T-helper 1 cell treated with Interleukin-12 subunit alpha and Interleukin-12 subunit beta and Interleukin-4 antibody, amounts not matched to agents 30 ng/mL and 1 ng/mL, for 36 hours (primary cell): ENCODE results near the gene LMOD1. TPM values are rescaled to one million over a fixed set of nuclear protein-coding genes. Genes with fewer than 3 reads are reported as not detected.

Experiments
- intact Hi-C: fragments of 100-400 bp; cut with micrococcal nuclease; formaldehyde crosslinking; loops from one replicate; pipeline ENCODE4 v1.15.1; 2024
- total RNA-seq: library from RNA; stranded (reverse); gene quantifications from 2 replicates; pipeline ENCODE4 v1.2.3, GENCODE V29; 2022

LMOD1 gene
- total RNA-seq, 1 donor from 2014 or later, result not detected

- intact Hi-C loops, result no loop called here
These were observed 51.2 kb downstream of the LMOD1 start for GRCh38 chr1:201895120-201895665.

GRCh38 chr1:201894343-201895119 is 51.8 kb downstream of the LMOD1 start:
- intact Hi-C loops, result no loop called here

- intact Hi-C loops, result no loop called here
These were observed 52.9 kb downstream of the LMOD1 start for GRCh38 chr1:201893431-201893830.

- intact Hi-C loops, result no loop called here
These were observed 54.1 kb downstream of the LMOD1 start for GRCh38 chr1:201892211-201892610.

- intact Hi-C loops, result no loop called here
These were observed 54.8 kb downstream of the LMOD1 start for GRCh38 chr1:201891451-201892045.

GRCh38 chr1:201890806-201891450 is 55.4 kb downstream of the LMOD1 start:
- intact Hi-C loops, result no loop called here

GRCh38 chr1:201890223-201890622 is 56.1 kb downstream of the LMOD1 start:
- intact Hi-C loops, result no loop called here

GRCh38 chr1:201889090-201889968 is 57.0 kb downstream of the LMOD1 start:
- intact Hi-C loops, result no loop called here

- intact Hi-C loops, result no loop called here
These were observed 57.9 kb downstream of the LMOD1 start, which contains the start of gene SHISA4 for GRCh38 chr1:201888282-201889089. Gene SHISA4, plus strand, starts transcription at chr1:201888898. Its CDS starts 97 bp downstream, at chr1:201888995.

GRCh38 chr1:201887116-201887866 is 59.1 kb downstream of the LMOD1 start:
- intact Hi-C loops, result no loop called here

- intact Hi-C loops, result no loop called here
These were observed 60.1 kb downstream of the LMOD1 start for GRCh38 chr1:201886103-201886885.

- intact Hi-C loops, result no loop called here
These were observed 60.7 kb downstream of the LMOD1 start for GRCh38 chr1:201885531-201886075.

- intact Hi-C loops, result no loop called here
These were observed 61.9 kb downstream of the LMOD1 start for GRCh38 chr1:201884425-201884824.

- intact Hi-C loops, result no loop called here
These were observed 62.6 kb downstream of the LMOD1 start for GRCh38 chr1:201883786-201884185.

GRCh38 chr1:201883266-201883665 is 63.1 kb downstream of the LMOD1 start:
- intact Hi-C loops, result no loop called here

GRCh38 chr1:201882665-201883132 is 63.6 kb downstream of the LMOD1 start:
- intact Hi-C loops, result no loop called here

GRCh38 chr1:201881617-201882016 is 64.7 kb downstream of the LMOD1 start:
- intact Hi-C loops, result no loop called here

- intact Hi-C loops, result no loop called here
These were observed 65.3 kb downstream of the LMOD1 start for GRCh38 chr1:201880928-201881571.
